ENCODE results near the gene FARP1. TPM values are rescaled to one million over a fixed set of nuclear protein-coding genes. Genes with fewer than 3 reads are reported as not detected.

The FARP1 gene
- total and polyA plus RNA-seq, 2 of the 13 experiments (the other 11 are each of a cell fraction or from before 2014, with no cell fraction given) = 70.6 to 126 TPM

DNA sequence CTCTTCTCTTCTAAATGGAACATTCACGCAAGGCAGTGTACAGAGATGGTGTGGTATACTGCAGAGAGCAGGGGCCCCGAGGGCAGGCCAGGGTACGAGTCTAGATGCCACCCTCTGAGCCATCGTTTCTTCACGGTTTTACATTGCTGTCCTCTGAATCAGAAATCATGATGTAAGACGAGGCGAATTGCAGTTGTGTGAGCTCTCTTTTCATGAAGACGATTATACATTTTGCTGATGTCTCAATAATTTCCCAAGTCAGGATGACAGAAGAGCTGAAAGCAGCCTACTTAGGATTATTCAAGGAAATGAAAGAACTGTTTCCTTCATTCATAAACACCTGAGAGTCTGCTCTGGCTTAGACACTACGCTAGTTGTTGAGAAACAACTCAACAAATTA is 127.9 kb downstream of the FARP1 start:
- FAIRE-seq = no peak
- no peak overlapping the region for H3K9ac ChIP-seq (ENCODE audit: insufficient read depth, low read depth, low read length)
- peak overlapping the region; percentile 86 for H3K4me2 ChIP-seq (ENCODE audit: low read depth, low read length)
- peaks cover 16% of the 10 kb centered on the region; the same call in 1 of the 2 replicates for H4K20me1 ChIP-seq (ENCODE audit: insufficient read depth, low read length)
- POLR2A ChIA-PET = interaction anchor here (1.1 kb wide), 1 partner anchor 26 kb away, joined by 3 read pairs; no protein-coding TSS in a partner anchor
- no peak overlapping the region for H2AFZ ChIP-seq (ENCODE audit: low read length)
- H3K36me3 ChIP-seq (replicated peaks in 1 of 2; ENCODE audit: control insufficient read depth in 1 of 2, insufficient read depth in 2 of 2, low read length in 2 of 2) = peaks cover 0 to 7% of the 10 kb centered on the region in 2 experiments; a peak in 2 of 5 replicates
- H3K27me3 ChIP-seq (ENCODE audit: control insufficient read depth in 1 of 2, insufficient read depth in 2 of 2, low read length in 2 of 2) = no peaks in the 10 kb centered on the region
- no peak overlapping the region; a peak in 1 of 6 replicates for H3K4me3 ChIP-seq (replicated peaks in 1 of 3; ENCODE audit: insufficient read depth in 1 of 3, low read depth in 2 of 3, low read length in 3 of 3)
- H3K4me1 ChIP-seq (ENCODE audit: insufficient read depth, low read length) = peaks cover 99% of the 10 kb centered on the region
- in situ Hi-C loops (cut with HindIII; ENCODE audit: extremely low pct_ligation_motif_present, low pct_unique_long_range_greater_than_20kb) (loop anchor here (10.0 kb wide), 1 partner anchor 126 kb away; the partner anchor contains the start of gene FARP1), intact Hi-C loops (cut with micrococcal nuclease; ENCODE audit: unreplicated experiment) (no loop called here)
- peaks cover 82% of the 10 kb centered on the region for H3K79me2 ChIP-seq (ENCODE audit: insufficient read depth, low read length)
- no TSS peak for BruUV-seq (replicated peaks)
- H3K9me3 ChIP-seq (ENCODE audit: low read length) = no peaks in the 10 kb centered on the region
- ATAC-seq = no peak
- DNase-seq (ENCODE audit: low spot score) = no peak
- peak overlapping the region; percentile 80 for H3K27ac ChIP-seq (ENCODE audit: extremely low read length, insufficient read depth, low read length)
- WGBS (ENCODE audit: low lambda C conversion rate) = 92% methylated on average over 9 of the region's 9 CpGs
- CTCF ChIA-PET (ENCODE audit: low intra/inter-chr PET ratio, low total read pairs) = no interaction called here
- TF ChIP-seq RBM22 (optimal IDR thresholded peaks at IDR 0.05; ENCODE audit: low read length) (peak; percentile 33), MAFF (IDR thresholded peaks at IDR 0.05; ENCODE audit: low read depth, low read length) (peak; percentile 56; the same call in 1 of the 2 replicates), NFYC (CRISPR knock-in tag; IDR thresholded peaks at IDR 0.05) (no peak), ZNF615 (CRISPR knock-in tag; IDR thresholded peaks at IDR 0.05; ENCODE audit: borderline replicate concordance) (no peak), ZNF670 (CRISPR knock-in tag; IDR thresholded peaks at IDR 0.05; ENCODE audit: borderline replicate concordance) (no peak), WIZ (CRISPR knock-in tag; IDR thresholded peaks at IDR 0.05) (no peak), ZNF501 (CRISPR knock-in tag; IDR thresholded peaks at IDR 0.05) (no peak), ZNF75D (CRISPR knock-in tag; IDR thresholded peaks at IDR 0.05; ENCODE audit: borderline replicate concordance) (no peak), ZNF572 (CRISPR knock-in tag; IDR thresholded peaks at IDR 0.05) (no peak), MAFK (conservative IDR thresholded peaks at IDR 0.05 in 1 of 2, IDR thresholded peaks at IDR 0.05 in 1 of 2; ENCODE audit: low read length in 2 of 2) (peak; percentile 48 to 51; a peak in 3 of 4 replicates), ZNF33B (CRISPR knock-in tag; IDR thresholded peaks at IDR 0.05) (no peak), CEBPB (IDR thresholded peaks at IDR 0.05; ENCODE audit: borderline replicate concordance, low read depth, low read length) (no peak)
- TF ChIP-seq, protein P1, sequence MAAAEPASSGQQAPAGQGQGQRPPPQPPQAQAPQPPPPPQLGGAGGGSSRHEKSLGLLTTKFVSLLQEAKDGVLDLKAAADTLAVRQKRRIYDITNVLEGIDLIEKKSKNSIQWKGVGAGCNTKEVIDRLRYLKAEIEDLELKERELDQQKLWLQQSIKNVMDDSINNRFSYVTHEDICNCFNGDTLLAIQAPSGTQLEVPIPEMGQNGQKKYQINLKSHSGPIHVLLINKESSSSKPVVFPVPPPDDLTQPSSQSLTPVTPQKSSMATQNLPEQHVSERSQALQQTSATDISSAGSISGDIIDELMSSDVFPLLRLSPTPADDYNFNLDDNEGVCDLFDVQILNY (CRISPR knock-in tag; conservative IDR thresholded peaks at IDR 0.05) = no peak
- TF ChIP-seq, protein P2, sequence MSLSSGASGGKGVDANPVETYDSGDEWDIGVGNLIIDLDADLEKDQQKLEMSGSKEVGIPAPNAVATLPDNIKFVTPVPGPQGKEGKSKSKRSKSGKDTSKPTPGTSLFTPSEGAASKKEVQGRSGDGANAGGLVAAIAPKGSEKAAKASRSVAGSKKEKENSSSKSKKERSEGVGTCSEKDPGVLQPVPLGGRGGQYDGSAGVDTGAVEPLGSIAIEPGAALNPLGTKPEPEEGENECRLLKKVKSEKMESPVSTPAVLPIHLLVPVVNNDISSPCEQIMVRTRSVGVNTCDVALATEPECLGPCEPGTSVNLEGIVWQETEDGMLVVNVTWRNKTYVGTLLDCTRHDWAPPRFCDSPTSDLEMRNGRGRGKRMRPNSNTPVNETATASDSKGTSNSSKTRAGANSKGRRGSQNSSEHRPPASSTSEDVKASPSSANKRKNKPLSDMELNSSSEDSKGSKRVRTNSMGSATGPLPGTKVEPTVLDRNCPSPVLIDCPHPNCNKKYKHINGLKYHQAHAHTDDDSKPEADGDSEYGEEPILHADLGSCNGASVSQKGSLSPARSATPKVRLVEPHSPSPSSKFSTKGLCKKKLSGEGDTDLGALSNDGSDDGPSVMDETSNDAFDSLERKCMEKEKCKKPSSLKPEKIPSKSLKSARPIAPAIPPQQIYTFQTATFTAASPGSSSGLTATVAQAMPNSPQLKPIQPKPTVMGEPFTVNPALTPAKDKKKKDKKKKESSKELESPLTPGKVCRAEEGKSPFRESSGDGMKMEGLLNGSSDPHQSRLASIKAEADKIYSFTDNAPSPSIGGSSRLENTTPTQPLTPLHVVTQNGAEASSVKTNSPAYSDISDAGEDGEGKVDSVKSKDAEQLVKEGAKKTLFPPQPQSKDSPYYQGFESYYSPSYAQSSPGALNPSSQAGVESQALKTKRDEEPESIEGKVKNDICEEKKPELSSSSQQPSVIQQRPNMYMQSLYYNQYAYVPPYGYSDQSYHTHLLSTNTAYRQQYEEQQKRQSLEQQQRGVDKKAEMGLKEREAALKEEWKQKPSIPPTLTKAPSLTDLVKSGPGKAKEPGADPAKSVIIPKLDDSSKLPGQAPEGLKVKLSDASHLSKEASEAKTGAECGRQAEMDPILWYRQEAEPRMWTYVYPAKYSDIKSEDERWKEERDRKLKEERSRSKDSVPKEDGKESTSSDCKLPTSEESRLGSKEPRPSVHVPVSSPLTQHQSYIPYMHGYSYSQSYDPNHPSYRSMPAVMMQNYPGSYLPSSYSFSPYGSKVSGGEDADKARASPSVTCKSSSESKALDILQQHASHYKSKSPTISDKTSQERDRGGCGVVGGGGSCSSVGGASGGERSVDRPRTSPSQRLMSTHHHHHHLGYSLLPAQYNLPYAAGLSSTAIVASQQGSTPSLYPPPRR (CRISPR knock-in tag; IDR thresholded peaks at IDR 0.05; ENCODE audit: borderline replicate concordance) = no peak
- TF ChIP-seq, protein P3, sequence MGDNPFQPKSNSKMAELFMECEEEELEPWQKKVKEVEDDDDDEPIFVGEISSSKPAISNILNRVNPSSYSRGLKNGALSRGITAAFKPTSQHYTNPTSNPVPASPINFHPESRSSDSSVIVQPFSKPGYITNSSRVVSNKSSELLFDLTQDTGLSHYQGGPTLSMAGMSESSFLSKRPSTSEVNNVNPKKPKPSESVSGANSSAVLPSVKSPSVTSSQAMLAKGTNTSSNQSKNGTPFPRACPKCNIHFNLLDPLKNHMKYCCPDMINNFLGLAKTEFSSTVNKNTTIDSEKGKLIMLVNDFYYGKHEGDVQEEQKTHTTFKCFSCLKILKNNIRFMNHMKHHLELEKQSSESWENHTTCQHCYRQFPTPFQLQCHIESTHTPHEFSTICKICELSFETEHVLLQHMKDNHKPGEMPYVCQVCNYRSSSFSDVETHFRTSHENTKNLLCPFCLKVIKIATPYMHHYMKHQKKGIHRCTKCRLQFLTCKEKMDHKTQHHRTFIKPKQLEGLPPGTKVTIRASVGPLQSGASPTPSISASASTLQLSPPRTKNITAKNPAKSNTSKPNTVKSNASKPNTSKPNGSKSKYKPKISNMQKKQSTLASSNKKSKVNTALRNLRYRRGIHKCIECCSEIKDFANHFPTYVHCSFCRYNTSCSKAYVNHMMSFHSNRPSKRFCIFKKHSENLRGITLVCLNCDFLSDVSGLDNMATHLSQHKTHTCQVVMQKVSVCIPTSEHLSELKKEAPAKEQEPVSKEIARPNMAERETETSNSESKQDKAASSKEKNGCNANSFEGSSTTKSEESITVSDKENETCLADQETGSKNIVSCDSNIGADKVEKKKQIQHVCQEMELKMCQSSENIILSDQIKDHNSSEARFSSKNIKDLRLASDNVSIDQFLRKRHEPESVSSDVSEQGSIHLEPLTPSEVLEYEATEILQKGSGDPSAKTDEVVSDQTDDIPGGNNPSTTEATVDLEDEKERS (CRISPR knock-in tag; IDR thresholded peaks at IDR 0.05) = 0 out of 2 replicates have a peak, but pooled peaks have one; percentile 23

Data from HepG2 (cell line).